GM19025 (cell line): ENCODE results near the gene RAB39A.
"Not testable (repeated sequence)": the region's sequence is repeated elsewhere in the genome, so short reads cannot be mapped to it uniquely, and the experiment has no call there.

Source experiments
- ATAC-seq: cut with Tn5 transposase; IDR thresholded peaks from one replicate; pipeline ENCODE4 v1.9.1; 2021; ENCODE audit warnings: mild to moderate bottlenecking, low read depth, moderate library complexity; ENCODE audit not compliant: unreplicated experiment

The RAB39A gene

GRCh38 chr11:107928046-107928766 lies at the start of gene RAB39A:
Gene RAB39A, plus strand, starts transcription at chr11:107928448. Its CDS starts 121 bp downstream, at chr11:107928569.
- peak; percentile 93 for ATAC-seq

GRCh38 chr11:107881471-107881870 lies 46.8 kb upstream of the RAB39A start:
- not testable (repeated sequence) for ATAC-seq

GRCh38 chr11:107882095-107882820 lies 46.0 kb upstream of the RAB39A start:
- no peak for ATAC-seq

GRCh38 chr11:107898270-107898669 lies 30.0 kb upstream of the RAB39A start:
- no peak for ATAC-seq

- ATAC-seq, result no peak
Measured at GRCh38 chr11:107908211-107908610, 20.0 kb upstream of the RAB39A start.

GRCh38 chr11:107912415-107912814 lies 15.8 kb upstream of the RAB39A start:
- ATAC-seq, result not testable (repeated sequence)

GRCh38 chr11:107915229-107915628 lies 13.0 kb upstream of the RAB39A start:
- ATAC-seq, result no peak

GRCh38 chr11:107916671-107917241 lies 11.5 kb upstream of the RAB39A start:
- ATAC-seq, result no peak

GRCh38 chr11:107921997-107922396 lies 6.3 kb upstream of the RAB39A start:
- no peak for ATAC-seq

GRCh38 chr11:107923519-107923918 lies 4.7 kb upstream of the RAB39A start:
- ATAC-seq, result not testable (repeated sequence)

- ATAC-seq, result no peak
Measured at GRCh38 chr11:107924306-107924705, 3.9 kb upstream of the RAB39A start.

GRCh38 chr11:107927559-107927958 lies 689 bp upstream of the RAB39A start:
- ATAC-seq, result no peak

GRCh38 chr11:107928767-107929507 lies 689 bp downstream of the RAB39A start:
- ATAC-seq, result peak; percentile 2

GRCh38 chr11:107929611-107930200 lies 1.5 kb downstream of the RAB39A start:
- ATAC-seq, result no peak

GRCh38 chr11:107931206-107931605 lies 3.0 kb downstream of the RAB39A start:
- no peak for ATAC-seq

- ATAC-seq, result no peak
Measured at GRCh38 chr11:107947904-107948303, 19.7 kb downstream of the RAB39A start.

GRCh38 chr11:107948328-107948727 lies 20.1 kb downstream of the RAB39A start:
- not testable (repeated sequence) for ATAC-seq

GRCh38 chr11:107951155-107951554 lies 22.9 kb downstream of the RAB39A start:
- no peak for ATAC-seq

- ATAC-seq, result no peak
Measured at GRCh38 chr11:107953446-107953845, 25.2 kb downstream of the RAB39A start.

GRCh38 chr11:107956543-107956942 lies 28.3 kb downstream of the RAB39A start:
- ATAC-seq, result no peak
